Stimulated activated naive CD4-positive, alpha-beta T cell treated with Interleukin-2 at 50 U/mL for 16 hours (primary cell): Measurements from ENCODE around the gene ARRB2.

ENCODE experiments used
- DNase-seq: peaks from one replicate; lab custom pipeline; 2025; lab: John Stamatoyannopoulos, UW

ARRB2 gene

GRCh38 chr17:4728124-4728523 is 17.7 kb downstream of the ARRB2 start:
- no peak for DNase-seq

DNA sequence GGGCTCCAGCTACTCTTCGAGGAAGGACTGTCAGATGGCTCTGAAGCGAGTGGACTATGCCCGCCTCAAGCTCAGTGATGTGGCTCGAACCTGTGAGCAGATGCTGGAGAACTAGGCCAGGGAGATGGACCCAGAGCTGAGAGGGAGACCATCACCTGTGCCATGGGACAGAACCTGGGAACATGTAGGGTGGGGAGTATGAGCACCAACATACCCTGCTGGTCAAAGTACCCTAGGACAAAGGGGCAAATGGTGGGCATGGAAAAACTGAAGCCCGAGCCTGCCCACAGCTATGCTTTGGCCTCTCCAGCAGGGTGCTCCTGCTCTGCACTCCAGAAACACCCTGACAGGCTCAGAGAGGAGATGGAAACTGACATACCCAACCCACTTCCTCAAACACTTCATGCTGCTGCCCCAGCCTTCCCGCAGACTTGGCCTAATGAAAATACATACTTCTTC is 22.7 kb downstream of the ARRB2 start:
- no peak for DNase-seq

- no peak for DNase-seq
These were observed 24.5 kb downstream of the ARRB2 start for GRCh38 chr17:4734857-4735475.

GRCh38 chr17:4735876-4736651 is 25.6 kb downstream of the ARRB2 start:
- DNase-seq = no peak

DNA sequence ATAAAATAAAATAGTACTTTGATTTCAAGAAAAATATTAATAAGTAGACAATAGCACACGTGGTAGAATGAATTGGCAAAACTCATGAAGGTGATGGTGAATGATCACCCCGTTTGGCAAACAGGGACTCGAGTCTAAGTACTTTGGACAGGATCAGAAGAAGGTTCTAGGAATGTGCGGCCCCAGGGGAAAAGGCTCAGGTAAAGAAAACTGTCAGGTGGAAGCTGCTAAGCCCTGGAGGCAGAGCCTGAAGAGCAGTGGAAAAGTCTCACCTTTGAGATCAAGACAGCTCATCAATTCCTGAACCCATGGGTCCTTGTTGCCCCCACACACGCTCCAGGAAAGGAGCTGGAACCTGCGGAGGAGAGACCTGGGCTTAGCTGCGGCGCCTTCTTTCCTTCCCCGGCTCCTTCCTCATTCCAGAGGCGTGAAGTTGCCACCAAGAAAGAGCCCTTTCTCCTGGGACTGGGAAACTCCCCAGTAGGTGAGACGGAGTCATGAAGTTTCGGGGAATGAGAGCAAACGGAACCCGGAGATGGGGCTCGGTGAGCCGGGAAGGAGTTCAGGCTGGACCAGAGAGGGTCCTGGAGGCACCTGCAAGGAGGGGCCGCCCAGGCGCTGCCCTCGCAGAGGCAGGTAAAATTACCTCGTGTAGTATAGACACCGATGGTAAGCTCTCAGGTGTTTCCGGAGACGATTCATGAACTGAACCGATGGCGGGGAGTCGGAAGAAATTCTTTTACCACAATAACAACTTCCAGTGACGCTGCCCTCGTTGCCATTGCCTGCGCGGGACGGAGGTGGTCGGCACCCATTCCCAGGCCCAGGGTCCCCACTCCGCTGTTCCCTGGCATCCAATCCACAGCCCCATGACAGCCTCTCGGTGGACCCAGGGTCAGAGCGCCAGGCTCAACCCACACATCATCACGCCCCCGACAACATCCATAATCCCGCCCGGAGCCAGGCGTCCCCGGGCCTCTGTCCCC is 28.0 kb downstream of the ARRB2 start:
- no peak for DNase-seq

DNA sequence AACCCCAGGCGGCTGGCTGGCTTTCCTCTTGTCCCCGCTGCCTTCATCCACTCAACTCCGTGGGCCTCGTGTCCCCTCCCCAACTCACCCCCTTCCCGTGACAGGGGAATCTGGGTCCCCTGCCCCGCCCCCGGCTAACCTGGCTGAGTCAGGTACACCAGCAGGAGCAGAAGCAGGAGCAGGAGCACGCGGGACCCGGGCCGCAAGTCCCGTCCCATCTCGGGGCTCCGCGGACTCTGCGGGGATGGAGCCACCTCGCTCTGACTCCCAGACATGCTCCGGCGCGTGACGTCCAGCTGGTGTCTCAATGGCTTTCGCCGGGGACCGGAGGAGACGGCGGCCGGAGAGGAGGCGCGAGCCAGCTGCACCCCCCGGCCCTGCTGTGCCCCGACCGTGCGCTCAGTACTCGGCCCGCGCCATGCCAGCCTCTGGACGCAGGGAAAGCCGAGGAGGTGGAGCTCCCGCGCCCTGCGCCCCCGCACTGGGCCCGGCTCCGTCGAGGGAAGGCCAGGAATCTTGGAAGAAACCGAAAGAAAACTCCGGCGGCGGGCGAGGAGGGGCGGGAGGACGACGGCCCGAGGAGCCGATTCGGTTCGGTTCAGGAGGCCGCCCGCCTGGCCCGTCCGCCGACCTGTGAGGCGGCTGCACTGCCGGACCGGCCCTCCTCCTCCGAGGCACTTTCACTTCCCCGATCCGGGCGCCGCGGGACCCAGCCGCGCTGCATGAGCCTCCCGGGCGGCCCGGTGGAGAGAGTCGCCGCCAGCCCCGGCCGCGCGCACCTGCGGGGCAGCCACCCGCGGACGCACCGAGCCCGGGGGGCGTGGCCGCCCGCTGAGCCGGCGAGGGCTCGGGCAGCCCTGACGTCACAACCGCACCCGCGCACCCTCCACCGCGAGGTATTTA is 28.9 kb downstream of the ARRB2 start, which contains the start of the genes CXCL16 and ZMYND15:
Gene CXCL16, minus strand, starts transcription at position 807 of the 903 bp plus-strand sequence. Its CDS starts 589 bp downstream, at position 218.
Gene ZMYND15, plus strand, starts transcription at position 712 of the 903 bp plus-strand sequence. CDS start 716 bp downstream, outside the sequence.
- DNase-seq = peak; percentile 47

DNA sequence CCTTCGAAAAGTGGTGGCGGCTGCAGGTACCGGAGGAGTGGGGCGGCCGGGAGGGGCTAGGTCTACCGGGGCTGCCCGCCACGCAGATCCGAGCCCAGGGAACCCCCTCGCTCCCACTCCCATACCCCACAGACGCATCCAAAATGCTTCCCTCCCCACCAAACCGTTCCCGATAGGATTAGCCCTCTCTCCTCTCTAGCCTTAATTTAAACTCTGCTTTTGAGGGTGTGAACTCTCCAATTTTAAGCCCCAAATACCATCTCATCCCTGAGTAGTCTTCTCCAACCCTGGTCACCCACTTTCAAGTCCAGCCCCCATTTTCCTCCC is 29.6 kb downstream of the ARRB2 start:
- DNase-seq = no peak

DNA sequence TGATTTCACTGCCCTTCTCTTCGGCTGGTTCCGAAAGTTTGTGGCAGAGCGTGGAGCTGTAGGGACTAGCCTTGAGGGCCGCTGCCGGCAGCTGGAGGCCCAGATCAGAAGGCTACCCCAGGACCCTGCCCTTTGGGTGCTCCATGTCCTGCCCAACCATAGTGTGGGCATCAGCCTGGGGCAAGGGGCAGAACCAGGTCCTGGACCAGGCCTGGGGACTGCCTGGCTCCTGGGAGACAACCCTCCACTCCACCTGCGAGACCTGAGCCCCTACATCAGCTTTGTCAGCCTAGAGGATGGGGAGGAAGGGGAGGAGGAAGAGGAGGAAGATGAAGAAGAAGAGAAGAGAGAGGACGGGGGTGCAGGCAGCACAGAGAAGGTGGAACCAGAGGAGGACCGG is 30.2 kb downstream of the ARRB2 start:
- DNase-seq = no peak

DNA sequence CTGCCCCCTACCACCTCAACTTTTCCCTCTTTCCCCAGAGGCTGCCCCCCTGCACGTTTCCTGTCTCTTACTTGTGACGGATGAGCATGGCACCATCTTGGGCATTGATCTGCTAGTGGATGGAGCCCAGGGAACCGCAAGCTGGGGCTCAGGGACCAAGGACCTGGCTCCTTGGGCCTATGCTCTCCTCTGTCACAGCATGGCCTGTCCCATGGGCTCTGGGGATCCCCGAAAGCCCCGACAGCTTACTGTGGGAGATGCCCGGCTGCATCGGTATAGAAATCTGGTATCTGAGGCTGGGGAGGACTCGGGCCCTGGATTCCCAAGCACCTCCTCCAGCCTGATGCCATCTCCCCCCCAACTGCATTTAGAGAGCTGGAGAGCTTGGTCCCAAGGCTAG is 31.1 kb downstream of the ARRB2 start:
- DNase-seq = no peak

DNA sequence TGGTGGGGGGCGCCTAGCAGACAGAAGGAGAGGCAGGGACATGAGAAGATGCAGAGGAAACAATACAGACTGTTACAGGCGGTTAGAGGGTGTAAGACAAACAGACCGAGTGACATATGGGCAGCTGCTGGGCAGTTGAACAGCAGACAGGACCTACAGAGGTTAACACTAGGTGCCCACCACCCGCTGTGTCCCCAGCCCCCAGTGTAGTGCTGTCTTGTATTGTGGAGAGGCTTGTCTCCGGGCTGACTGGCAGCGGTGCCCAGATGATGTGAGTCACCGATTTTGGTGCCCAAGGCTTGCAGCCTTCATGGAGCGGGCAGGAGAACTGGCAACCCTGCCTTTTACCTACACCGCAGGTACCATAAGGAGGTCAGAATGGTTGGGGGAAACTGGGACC is 31.7 kb downstream of the ARRB2 start:
- DNase-seq = no peak

DNA sequence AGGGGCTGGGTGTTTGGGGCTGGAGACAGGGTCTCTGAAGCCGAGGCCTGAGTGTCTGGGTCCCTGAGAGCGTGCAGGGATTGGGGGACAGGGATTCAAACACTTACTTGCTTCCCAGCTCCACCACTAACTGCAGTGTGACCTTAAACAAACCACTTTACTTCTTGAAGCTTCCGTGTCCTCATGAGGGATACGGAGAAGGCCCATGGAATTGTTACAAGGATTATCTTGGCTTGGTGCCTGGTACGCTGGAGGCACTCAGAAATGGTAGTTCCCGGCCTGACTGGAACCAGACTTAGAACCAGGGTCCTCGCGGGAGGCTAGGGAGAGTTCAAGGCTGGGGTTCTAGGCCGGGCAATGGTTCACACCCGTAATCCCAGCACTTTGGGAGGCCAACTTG is 32.2 kb downstream of the ARRB2 start:
- DNase-seq = no peak

DNA sequence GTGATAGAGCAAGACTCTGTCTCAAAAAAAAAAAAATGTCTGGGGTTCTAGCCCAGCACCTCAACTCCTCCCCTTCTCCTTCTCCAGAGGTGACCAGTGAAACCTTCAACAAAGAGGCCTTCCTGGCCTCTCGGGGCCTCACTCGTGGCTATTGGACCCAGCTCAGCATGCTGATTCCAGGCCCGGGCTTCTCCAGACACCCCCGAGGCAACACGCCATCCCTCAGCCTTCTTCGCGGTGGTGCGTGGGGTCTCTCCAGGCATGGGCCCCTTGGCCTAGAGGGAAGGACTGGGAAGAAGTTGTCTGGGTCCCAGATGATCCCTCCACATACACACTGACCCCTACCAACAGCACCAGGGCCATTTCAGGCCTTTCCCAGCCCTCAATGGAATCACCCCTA is 32.8 kb downstream of the ARRB2 start:
- DNase-seq = no peak

DNA sequence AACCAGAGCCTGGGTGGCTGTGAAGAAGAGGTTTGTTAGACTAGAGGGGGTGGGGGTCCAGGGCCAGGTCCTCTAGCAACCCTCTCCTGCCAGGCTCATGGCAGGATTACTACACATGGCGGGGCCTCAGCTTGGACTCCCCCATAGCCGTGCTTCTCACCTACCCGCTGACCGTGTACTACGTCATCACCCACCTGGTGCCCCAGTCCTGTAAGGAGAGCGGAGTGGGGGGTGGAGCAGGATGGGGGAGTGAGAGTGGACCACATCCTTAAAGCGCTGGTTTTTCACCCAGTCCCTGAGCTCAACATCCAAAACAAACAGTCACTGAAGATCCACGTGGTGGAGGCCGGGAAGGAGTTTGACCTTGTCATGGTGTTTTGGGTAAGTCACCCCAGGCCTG is 33.5 kb downstream of the ARRB2 start:
- no peak for DNase-seq

GRCh38 chr17:4744999-4745969 is 34.9 kb downstream of the ARRB2 start:
- no peak for DNase-seq

DNA sequence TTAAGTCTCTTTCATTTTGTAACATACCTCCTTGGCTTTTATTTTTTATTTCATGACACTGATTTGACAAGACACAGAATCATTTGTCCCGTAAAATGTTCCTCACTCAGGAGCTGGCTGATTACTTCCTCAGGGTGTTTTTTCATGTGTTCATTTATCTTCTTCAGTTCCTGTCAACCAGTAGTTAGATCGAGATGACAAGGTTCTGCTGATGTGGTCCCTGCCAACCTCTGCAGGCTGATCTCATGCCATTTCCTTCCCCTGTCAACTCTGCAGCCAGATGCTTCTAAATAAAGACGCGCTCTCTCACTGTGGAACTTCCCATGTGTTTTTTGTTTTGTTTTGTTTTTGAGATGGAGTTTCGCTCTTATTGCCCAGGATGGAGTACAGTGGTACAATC is 37.4 kb downstream of the ARRB2 start:
- DNase-seq = no peak

DNA sequence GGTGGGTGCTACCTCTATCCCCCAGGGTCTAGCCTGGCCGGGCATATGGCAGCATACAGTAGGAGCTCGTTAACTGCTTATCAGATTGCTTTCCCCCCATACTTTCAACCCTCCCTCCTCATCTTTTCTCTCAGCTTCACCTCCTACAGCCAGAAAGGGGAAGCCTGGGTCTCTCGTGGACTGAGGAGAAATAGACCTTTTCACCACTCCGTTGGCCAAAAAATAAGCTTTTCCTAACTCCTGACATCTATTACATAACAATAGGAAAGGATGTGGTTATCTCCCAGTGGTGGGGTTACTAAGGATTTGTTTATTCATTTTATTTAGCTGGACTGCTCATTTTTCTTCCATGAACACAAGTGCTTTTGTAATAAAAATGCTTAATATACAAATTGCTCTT is 38.3 kb downstream of the ARRB2 start:
- no peak for DNase-seq

GRCh38 chr17:4750606-4751005 is 40.2 kb downstream of the ARRB2 start:
- no peak for DNase-seq

GRCh38 chr17:4751932-4752331 is 41.5 kb downstream of the ARRB2 start:
- no peak for DNase-seq

GRCh38 chr17:4753392-4753791 is 43.0 kb downstream of the ARRB2 start:
- DNase-seq = no peak

DNA sequence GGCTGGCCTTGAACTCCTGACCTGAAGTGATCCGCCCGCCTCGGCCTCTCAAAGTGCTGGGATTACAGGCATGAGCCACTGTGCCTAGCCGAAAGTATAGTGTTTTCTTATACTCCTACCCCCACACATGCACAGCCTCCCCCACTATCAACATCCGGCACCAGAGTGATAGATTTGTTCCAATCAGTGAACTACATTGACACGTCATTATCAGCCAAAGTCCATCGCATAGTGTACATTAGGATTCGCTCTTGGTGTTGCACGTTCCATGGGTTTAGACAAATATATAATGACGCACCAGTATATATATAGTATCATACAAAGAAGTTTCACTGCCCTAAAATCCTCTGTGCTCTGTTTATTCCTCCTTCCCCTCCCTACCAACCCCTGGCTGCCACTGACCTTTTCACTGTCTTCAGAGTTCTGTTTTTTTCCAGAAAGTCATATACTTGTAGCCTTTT is 49.4 kb downstream of the ARRB2 start:
- no peak for DNase-seq
